Measurements from ENCODE around the gene ANKRD34A. TPM values are rescaled to one million over a fixed set of nuclear protein-coding genes. Genes with fewer than 3 reads are reported as not detected.

Gene ANKRD34A
- total RNA-seq, 1 donor from 2014 or later, result 0.74 TPM

Other genes with a start within 250 kb of the ANKRD34A start
- not detected for gene CD160, start 245.1 kb downstream of the ANKRD34A start, total RNA-seq
- gene RNF115, start 140.5 kb downstream of the ANKRD34A start, total RNA-seq, result 15.1 TPM
- 26.6 TPM for gene POLR3C, start 140.4 kb downstream of the ANKRD34A start, total RNA-seq
- gene NUDT17, start 118.9 kb downstream of the ANKRD34A start, total RNA-seq, result 2.9 TPM
- gene PIAS3, start 105.5 kb downstream of the ANKRD34A start, total RNA-seq, result 23.3 TPM
- gene ANKRD35, start 78.7 kb downstream of the ANKRD34A start, total RNA-seq, result 4.3 TPM
- 1.3 TPM for gene ITGA10, start 54.5 kb downstream of the ANKRD34A start, total RNA-seq
- gene PEX11B, start 45.9 kb downstream of the ANKRD34A start, total RNA-seq, result 13.9 TPM
- 110 TPM for gene RBM8A, start 37.1 kb downstream of the ANKRD34A start, total RNA-seq
- 26.6 TPM for gene LIX1L, start 6.6 kb downstream of the ANKRD34A start, total RNA-seq
- gene POLR3GL, start 115 bp upstream of the ANKRD34A start, total RNA-seq, result 30.7 TPM
- 692 TPM for gene TXNIP, start 32.0 kb upstream of the ANKRD34A start, total RNA-seq
- gene HJV, start 57.2 kb upstream of the ANKRD34A start, total RNA-seq, result not detected
- 3.4 TPM for gene NBPF10, start 180.2 kb upstream of the ANKRD34A start, total RNA-seq